ENCODE data around the gene HK1.

DNA sequence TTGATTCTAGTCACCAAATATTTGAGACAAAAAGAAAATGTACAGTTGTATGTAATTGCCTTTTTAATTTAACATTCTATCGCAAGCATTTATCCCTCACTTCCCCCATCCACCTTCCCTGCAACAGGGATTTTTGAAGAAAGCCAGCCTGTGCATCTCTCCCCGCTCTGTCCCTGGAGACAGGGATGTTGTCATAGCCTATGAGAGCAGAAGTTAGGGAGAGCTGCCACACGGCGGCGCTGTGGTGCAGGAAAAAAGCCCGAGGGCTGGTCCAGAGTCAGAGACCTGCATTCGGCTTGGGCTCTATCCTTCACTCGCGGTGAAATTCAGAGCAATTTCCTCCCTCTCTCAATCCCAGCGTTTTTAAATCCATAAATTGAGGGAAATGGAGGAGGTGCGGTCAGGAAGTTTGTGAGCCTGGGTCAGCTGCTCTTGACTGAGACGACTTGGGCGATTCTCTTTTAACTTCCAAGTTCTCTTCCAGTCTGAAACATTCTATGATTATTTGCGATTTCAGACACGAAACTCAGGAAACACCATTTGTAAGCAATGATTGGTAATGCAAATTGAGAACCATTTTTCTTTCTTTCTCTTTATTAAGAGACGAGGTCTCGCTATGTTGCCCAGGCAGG is 40.7 kb upstream of the HK1 start:
- TF ChIP-seq, protein P1, sequence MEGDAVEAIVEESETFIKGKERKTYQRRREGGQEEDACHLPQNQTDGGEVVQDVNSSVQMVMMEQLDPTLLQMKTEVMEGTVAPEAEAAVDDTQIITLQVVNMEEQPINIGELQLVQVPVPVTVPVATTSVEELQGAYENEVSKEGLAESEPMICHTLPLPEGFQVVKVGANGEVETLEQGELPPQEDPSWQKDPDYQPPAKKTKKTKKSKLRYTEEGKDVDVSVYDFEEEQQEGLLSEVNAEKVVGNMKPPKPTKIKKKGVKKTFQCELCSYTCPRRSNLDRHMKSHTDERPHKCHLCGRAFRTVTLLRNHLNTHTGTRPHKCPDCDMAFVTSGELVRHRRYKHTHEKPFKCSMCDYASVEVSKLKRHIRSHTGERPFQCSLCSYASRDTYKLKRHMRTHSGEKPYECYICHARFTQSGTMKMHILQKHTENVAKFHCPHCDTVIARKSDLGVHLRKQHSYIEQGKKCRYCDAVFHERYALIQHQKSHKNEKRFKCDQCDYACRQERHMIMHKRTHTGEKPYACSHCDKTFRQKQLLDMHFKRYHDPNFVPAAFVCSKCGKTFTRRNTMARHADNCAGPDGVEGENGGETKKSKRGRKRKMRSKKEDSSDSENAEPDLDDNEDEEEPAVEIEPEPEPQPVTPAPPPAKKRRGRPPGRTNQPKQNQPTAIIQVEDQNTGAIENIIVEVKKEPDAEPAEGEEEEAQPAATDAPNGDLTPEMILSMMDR (conservative IDR thresholded peaks at IDR 0.05; ENCODE audit: low read length) = peak; percentile 96
- TF ChIP-seq EZH2phosphoT487 (IDR thresholded peaks at IDR 0.05; ENCODE audit: borderline replicate concordance, low read depth, low read length) = no peak
